ENCODE results near the gene PDE4B.
A peak's percentile ranks its signal among the peaks of the same experiment; 100 is the strongest.
"Not testable (repeated sequence)": the region's sequence is repeated elsewhere in the genome, so short reads cannot be mapped to it uniquely, and the experiment has no call there.

PDE4B gene

DNA sequence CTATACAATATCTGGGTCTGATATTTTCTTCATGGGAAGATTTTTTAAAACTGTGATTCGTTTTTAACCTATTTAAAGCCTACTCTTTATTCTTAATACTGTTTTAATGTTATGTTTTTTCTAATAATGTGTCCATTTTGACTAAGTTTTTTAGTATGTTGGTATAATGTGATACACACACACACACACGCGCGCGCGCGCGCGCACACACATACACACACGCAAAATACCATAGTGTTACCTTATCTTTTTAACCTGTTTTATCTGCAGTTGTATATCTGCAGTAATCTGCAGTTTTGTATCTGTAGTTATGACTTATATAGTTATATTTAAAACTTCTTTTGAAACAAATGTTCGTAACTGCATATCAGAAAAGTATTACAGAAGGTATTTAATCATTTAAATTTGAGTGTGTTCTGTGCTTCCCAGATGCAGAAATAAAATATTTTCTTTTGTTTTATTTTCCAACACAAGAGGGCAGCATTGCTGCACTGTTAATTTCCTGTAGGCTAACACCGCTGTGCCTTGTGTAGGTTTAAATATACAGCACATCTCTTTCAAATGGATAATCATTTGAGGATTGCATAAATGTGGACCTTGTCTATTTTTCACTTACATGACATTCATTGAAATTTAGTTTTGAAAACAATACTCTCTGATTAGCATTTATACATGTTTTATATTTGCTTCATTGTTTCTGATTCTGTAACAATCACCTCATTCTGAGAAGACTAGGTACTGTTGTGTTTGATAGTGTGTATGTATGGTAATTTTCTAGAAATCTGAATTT is 166.1 kb downstream of the PDE4B start:
- peak; percentile 69 for DNase-seq

DNA sequence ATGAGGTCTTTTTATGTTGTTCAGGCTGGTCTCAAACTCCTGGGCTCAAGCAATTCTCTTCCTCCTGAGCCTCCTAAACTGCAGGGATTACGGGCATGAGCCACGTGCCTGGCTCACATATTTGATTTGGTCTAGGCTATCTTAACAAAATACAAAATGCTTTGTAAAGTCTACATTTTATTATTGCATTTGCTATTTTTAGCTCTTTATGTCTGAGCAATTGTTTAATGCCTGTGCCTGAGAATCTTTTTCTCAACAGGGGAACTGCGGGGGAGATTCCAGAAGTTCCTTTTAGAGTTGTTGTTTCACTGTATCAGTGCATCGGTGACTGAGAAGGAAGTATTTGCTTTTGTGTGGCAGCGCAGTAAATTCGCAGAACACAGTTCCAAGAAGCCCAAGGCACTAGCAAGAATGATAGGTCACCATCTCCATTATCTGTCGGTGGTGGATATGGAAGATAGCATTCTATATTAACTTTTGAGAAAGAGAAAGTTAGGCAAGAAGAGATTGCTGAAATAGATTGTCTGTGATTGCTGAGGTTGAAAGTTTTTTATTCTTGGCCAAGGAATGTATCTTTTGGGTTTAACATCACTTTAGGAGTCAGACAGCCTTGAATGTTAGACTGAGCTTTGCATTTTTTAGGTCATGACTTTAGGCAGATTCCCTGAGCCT is 167.3 kb downstream of the PDE4B start:
- DNase-seq = no peak

DNA sequence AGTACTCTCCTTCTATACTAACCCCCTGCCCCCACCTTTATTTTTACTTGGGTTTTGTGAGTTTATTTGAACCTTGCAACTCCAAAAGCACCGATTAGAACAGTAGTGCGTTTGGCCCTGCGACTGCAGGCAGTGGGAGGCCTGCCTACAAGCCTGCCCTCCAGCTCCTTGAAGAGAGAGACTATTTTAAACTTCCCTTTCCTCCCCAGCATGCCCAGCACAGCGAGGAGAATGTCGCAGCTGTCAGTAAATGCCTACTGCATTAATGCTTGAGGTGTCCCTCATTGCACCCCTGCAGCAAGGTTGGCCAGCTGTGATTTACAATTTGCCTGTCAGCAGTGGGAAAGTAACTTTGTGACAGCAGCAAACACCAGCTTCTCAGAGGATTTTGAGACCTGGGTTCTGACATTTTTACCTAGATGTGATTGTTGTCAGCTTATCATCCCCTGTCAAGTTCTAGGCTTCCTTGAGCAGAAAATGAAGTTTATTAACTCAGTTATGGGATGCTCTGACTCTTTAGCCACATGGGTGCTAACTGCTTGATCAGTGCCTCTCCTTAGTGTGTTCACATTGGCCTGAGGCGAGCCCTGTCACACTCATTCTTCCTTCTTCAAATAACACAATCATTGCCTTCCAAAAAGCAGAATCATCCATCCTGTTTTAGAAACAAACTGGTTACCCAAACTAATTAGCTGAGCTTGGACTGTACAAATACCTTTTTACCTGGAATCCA is 170.6 kb downstream of the PDE4B start:
- DNase-seq = no peak

DNA sequence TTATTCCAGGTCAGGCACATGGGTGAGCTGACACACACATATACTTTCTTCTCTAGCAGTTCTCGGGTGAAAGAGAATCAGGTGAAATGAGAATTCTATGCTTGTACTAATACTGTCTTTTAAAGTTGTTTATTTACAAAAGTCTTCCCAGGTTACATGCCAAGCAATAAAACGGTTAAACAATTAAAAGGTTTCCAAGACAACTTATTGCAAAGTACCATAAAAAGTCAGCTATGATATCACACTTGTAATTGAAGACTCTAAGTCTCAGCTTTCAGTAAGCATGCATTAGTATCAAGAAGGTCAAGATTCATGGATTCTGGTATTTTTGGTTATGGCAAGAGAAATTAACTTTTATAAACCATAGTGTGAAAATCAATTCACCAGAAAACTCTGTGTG is 171.4 kb downstream of the PDE4B start:
- DNase-seq = no peak

DNA sequence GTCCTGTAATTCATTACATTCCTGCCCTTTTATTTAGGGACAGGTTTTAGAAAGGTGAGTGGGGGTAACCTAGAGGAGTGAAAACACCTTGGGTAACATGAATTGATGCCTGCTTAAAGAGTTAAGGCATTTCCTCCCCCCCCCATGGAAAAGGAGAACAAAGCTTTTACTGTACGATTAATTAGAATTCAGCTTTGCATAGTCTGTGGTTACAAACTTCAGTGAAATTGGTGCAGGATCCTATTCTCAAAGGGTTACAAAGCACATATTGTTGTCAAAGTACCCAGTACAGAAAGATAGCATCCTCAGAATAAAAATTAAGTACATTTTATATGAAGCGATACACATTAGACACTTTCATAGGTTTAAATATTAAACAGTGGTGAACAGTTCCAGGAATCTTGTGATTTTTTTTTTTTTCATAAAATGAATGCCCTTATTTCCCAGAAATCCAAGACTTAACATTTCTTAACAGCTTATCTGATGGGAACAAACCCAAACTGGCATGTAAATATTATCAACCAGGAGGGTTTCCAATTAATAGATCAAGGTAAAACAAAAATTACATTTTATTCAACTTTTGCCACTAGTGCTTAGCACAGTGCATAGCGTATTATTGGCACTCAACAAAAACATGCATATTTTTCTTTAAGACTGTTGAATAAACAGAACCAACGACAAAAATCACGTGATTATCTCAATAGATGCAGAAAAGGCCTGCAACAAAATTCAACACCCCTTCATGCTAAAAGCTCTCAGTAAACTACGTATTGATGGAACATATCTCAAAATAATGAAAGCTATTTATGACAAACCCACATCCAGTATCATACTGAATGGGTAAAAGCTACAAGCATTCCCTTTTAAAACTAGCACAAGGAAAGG is 172.7 kb downstream of the PDE4B start:
- no peak for DNase-seq

DNA sequence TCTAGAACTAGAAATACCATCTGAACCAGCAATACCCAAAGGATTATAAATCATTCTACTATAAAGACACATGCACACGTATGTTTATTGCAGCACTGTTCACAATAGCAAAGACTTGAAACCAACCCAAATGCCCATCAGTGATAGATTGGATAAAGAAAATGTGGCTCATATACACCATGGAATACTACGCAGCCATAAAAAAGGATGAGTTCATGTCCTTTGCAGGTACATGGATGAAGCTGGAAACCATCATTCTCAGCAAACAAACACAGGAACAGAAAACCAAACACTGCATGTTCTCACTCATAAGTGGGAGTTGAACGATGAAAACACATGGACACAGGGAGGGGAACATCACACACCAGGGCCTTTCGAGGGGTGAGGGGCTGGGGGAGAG is 174.8 kb downstream of the PDE4B start:
- DNase-seq = not testable (repeated sequence)

DNA sequence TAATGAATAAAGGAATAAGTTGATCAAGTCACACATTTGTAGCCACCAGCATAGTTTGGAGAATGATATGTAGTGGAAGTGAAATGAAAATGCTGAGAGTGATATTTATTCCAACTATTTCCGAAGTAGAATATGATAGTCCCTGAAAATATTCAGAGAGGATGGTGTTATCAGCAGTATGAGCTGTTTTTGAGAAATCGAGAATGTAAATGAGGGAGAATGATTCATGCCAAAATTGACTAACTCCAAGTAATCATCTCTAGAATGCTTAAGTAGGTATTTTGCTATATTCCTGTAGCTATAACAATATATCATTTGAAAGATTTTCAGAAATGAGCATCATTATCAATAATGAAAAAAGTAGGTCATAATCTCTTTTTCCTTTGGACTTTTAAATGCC is 178.9 kb downstream of the PDE4B start:
- DNase-seq = no peak

DNA sequence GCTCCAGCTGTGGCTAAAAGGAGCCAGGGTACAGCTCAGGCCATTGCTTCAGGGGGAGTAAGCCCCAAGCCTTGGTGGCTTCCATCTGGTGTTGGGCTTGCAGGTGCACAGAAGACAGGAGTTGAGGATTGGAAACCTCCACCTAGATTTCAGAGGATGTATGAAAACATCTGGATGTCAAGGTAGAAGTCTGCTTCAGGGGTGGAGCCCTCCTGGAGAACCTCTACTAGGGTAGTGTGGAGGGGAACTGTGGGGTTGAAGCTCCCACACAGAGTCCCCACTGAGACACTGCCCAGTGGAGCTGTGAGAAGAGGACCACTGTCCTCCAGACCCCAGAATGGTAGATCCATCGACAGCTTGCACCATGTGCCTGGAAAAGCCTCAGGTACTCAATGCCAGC is 183.0 kb downstream of the PDE4B start:
- DNase-seq = no peak

DNA sequence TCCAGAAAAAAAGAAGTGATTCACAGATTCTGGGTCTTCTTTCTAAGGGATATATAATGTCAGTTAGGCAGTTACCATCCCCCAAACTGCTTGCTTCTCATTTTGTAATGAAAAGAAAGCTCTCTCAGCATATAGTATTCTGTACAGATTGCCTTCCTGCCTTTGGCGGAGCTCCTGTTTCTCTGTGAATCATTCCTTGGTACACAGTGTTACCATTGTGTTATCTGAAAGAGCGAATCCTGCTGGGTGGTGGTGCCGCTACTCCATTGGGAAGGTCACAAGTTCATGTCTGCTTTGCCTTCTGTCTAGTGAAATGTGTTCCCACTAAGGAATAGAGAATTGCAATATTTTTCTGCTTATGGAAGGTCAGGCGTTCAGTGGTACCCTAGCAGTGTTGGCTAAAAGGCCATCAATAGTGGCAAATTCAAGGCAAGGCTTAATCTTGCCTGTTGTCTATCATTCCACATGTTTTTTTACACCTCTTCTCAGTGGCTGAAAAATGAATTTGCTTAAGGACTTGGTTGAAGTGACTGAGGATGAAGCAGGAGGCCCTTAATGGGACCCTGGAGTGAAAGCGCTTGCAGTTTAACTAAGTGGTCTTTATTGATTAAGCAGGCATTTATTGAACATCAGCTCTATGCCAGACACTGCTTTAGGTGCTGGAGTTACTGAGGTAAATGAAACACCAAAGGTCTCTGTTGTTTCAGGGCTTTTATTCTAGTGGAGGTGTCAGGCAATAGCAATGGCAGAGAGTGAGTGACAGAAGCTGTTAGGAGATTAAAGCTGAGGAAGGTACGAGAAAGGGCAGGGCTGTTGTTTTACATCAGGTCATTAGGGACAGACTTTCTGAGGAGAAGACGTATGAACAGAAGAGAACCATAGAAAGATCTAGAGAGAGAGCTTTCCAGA is 186.7 kb downstream of the PDE4B start:
- no peak for DNase-seq

DNA sequence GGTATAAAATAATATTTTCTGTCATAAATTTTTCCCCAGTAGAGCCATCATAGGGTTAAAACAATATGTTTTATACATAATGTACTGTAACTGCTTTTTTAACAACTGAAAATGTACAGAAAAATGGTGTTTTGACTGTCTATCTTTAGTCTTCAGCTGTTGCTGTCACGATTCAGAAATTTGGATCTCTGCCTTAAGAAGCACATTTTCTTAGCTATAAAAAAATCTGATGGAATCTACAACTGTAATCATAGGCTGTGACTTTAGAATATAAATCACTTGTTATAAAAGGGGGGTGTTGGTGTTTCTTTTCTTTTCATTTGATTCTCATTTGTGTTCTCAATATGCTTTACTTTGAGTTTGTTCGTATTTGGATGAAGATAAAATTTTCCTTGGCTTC is 187.5 kb downstream of the PDE4B start:
- no peak for DNase-seq

DNA sequence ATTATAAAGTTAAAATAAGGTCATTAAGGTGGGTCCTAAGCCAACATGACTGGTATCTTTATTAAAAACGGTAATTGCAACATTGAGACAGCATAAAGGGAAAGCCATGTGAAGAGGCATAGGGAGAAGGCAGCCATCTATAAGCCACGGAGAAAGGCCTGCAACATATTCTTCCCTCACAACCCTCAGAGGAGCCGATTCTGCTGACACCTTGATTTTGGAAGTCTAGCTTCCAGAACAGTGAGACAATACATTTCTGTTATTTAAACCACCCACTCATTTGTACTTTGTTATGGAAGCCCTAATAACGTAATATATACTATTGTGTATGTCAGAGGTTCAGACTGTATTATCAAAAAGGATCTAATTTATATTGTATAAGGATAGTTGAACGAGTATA is 190.8 kb downstream of the PDE4B start:
- DNase-seq = no peak

DNA sequence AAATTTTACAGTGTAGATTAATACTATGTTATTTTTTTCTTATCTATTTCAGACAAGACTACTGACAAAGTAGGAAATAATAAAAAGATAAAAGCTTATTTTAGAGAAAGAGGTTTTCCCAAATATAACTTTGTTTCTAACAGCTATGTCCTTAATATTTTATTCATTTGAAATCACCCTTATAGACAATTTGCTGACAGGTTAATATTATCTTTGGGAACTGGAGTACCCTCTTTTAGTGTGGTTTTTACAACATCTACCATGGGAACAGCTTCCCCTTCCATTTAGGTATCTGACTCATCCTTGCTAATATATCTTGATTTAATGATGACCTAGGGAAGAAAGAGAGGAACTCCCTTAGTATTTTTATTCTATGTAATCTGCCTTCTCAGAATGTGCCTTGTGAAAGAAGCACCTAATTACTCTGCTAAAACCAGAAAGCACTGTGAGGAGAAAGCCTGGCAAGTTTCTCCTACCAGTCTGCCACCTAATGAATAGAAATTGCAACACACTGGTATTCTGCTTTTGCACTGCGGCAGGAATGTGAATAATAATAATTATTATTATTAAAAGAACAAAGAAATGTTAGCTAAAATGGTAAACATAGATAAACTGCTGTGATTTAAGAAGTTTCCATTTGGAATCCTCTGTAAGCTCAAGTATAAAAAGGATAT is 192.8 kb downstream of the PDE4B start:
- DNase-seq = no peak

DNA sequence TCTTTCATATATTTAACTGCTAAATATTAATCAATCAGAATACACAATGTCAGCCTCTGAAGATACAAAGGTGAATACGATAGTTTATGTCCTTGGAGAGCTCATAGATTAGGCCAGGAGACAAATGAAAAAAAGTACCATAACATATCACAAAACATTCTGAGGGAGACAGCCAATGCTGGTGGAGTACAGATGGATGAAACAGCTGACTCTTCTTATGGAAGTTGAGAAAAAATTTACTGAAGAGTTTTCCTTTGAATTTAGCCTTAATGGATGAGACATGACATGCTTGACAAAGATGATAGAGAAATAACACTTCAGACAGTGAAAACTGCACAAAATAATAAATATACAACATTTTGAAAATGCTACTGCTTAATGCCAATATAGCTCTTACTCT is 193.5 kb downstream of the PDE4B start:
- DNase-seq = no peak

DNA sequence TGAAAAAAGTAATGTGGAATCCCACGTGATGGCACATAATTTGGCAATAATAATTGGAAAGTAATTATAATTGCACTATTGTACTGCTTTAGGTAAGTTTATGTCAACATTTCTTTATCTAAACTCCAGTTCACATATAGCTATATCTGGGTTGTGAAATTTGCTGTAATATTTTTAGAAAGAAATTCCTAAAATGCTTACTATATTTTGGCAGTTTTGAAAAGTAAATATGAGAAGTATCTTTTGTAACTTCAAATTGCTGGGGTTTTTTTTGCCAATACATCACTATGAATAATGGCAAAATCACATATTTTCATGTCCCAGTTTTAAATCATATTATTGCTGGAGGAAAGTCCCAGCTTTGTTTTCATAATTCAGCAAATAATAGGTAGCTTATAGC is 197.5 kb downstream of the PDE4B start:
- no peak for DNase-seq

DNA sequence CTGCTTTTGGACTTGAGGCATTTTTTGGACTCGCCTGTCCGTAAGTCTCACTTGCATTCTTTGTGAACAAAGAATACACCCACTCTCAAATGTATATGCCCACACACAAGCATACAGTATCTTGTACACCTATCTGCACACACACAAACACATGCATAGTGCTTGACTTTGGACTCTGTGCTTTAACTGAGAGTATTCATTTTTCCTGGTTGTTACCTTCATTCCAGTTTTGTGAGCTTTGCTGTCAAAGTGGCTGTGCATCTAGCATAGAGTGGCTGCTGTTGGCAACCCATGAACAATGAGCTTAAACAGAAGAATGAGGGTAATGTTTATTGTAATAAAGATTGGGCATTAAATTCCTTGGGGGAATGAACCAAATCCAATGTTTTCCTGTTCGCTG is 199.0 kb downstream of the PDE4B start:
- no peak for DNase-seq

DNA sequence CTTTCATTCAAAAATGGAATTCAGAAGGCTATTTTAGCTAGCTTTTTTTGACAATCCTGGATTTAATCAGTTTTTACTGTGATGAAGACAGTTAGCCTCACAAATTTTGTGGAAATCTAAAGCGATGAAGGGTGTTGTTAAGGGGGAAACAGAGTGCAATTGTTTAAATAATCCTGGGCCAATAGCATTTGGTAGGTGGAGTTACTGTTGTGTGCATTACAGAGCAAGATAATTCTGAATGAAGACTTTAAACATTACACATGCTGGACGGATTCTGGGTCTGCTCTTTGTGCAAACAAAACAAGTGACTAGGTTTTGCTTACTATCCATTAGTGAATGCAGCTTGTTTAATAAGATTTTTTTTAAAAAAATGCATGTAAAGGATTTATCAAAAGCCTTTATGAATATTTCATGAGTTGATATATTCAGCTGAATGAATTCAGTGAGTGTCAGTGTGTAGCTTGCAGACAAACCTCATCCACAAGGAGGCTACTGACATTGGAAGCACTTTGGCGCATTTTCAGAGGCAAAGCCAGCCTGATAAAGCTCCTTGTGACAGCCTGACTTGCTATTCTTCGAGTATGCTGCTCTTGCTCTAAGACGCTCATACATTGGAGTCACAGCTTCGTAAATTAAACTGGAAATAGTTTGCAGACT is 199.6 kb downstream of the PDE4B start:
- DNase-seq = no peak

DNA sequence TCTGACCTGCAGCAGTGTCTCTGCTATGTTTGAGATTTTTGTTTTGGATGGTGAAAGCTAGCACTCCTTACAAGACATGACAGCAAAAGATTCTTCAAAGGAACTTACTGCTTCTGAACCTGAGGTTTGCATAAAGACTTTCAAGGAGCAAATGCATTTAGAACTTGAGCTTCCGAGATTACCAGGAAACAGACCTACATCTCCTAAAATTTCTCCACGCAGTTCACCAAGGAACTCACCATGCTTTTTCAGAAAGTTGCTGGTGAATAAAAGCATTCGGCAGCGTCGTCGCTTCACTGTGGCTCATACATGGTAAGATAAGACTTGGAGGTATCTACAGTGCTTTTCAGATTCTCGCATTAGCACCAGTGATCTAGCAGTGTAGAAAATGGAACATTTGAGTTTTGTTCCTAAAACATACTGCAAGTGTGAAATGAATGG is 200.2 kb downstream of the PDE4B start:
- DNase-seq = no peak

DNA sequence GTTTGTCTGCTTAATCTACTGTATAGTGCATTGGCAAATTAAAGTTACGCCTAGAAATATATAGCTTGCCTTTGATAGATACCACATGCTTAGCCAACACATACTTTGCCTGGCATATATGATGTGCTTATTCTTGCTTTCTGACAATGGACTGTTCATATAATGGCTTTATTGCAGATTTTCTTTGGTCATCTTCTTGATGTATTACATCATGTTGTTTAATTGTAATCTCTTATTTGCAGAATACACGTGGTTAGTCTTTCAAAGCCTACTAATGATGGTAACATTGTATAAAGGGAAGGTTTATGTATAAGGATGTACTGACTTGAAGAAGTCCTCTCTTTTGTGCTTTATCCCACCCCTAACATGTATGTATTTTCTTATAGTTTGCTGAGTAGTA is 201.5 kb downstream of the PDE4B start:
- no peak for DNase-seq

DNA sequence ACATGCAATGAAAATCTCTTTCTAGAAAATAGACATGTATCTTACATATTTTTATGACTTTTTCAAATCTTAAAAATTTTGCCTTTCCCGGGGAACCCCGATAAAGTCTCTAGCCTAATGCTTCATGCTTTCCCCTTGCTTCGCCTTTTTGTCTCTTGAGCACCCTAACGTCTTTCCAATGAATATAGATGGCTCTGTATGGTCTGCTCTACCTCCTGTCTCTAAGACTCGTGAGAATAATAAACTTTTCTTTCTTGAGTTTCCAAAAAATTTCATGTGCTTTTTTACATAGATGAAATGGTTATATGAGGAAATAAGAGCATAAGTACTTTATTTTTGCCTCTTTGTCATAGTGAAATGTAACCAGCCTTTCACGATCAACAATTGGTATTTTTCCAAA is 202.6 kb downstream of the PDE4B start:
- no peak for DNase-seq

DNA sequence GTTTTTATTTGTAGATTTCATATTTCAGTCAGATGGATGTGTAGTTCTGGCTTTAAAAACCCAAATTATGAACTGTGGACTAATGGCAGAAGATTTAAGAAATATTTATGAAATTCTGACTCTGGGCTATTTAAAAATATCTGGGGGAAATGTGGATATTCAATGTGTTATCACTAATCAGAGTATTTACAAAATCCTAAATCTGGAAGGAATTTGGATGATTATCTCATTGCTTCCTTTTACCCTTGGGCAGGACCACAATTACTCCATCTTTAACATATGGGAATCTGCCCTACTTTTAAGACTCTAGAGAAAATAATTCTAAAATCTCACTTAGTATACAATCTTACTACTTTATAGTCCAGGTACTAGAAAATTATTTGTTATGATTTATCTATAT is 203.2 kb downstream of the PDE4B start:
- DNase-seq = no peak

DNA sequence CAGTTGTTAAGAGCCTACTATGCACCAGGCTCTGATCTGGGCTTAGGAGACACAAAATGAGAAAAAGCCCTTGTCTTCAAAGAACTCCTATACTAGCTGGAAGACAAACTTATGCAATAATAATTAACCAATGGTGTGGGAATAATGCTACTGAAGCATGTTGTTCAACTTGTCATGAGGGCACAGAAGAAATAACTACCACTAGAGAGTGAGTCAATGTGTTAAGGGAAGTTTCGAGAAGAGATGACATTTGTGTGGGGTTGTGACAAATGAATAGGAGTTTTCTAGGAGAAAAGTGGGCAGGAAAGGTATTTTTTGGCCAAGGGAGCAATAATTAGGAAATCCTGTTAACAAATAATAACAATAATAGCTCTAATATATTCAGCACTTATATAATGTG is 205.0 kb downstream of the PDE4B start:
- DNase-seq = no peak
